BLaER1 treated with 17β-estradiol and CSF1 and Interleukin-3, amounts not matched to agents 10 nM and 100 nM (cell line): ENCODE data around the gene DNAJC5.

Experiments used
- H3K27ac ChIP-seq, 11 experiments: shearing (Covaris generic); formaldehyde crosslinking; 2 replicates each; pipeline ENCODE4 v1.8.1; 2022
- H3K27me3 ChIP-seq, 11 experiments: shearing (Covaris generic); formaldehyde crosslinking; 2 replicates each; pipeline ENCODE4 v1.8.1; 2022
- H3K36me3 ChIP-seq, 11 experiments: shearing (Covaris generic); formaldehyde crosslinking; 2 replicates each; pipeline ENCODE4 v1.8.1; 2022
- H3K4me1 ChIP-seq, 10 experiments: shearing (Covaris generic); formaldehyde crosslinking; 2 replicates each; pipeline ENCODE4 v1.8.1; 2022
- H3K4me2 ChIP-seq, 11 experiments: shearing (Covaris generic); formaldehyde crosslinking; 2 replicates each; pipeline ENCODE4 v1.8.1; 2022
- H3K4me3 ChIP-seq, 10 experiments: shearing (Covaris generic); formaldehyde crosslinking; 2 replicates each; pipeline ENCODE4 v1.8.1; 2022
- H3K9ac ChIP-seq, 11 experiments: shearing (Covaris generic); formaldehyde crosslinking; 2 replicates each; pipeline ENCODE4 v1.8.1; 2022
- H3K9me3 ChIP-seq, 11 experiments: shearing (Covaris generic); formaldehyde crosslinking; replicated peaks in 1 of 11; 2 replicates each; pipeline ENCODE4 v1.8.1; 2022
- H4K20me1 ChIP-seq, 11 experiments: shearing (Covaris generic); formaldehyde crosslinking; 2 replicates each; pipeline ENCODE4 v1.8.1; 2022
- Cebpa-rat ChIP-seq, 11 experiments: shearing (Covaris generic); IDR thresholded peaks; 2 replicates each; pipeline ENCODE4 v1.8.1; 2022

Gene DNAJC5

DNA sequence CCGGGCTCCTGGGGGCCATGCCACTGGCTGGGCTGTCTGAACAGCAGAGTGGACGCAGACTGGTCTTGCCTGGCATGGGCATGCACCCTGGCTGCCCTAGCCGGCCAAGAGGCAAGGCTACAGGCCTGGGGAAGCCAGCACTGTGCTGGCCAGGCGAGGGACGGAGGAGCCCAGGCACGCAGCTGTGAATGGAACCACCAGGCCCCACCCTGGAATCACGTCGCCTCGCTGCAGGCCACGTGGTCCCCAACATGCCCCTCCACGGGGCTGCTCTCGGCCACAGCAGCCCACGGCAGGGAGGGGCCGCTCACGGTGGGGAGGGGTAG lies 57.2 kb downstream of the DNAJC5 start:
- Histone ChIP-seq H4K20me1 (peaks cover 79 to 88% (median 85%) of the 10 kb centered on the region in 11 experiments), H3K9me3 (no peaks in the 10 kb centered on the region), H3K4me2 (peak overlapping the region; percentile 92 to 99 (median 97)), H3K4me1 (peaks cover 83 to 92% (median 87%) of the 10 kb centered on the region in 10 experiments), H3K4me3 (peak overlapping the region in 6 of 10 experiments; percentile 16 to 53 (median 30); a peak in 9 of 20 replicates), H3K36me3 (peaks cover 0 to 9% (median 0%) of the 10 kb centered on the region in 11 experiments; a peak in 8 of 22 replicates), H3K27ac (peak overlapping the region in 8 of 11 experiments; percentile 27 to 74 (median 62); a peak in 16 of 22 replicates), H3K9ac (peak overlapping the region in 10 of 11 experiments; percentile 38 to 95 (median 62); a peak in 19 of 22 replicates), H3K27me3 (no peaks in the 10 kb centered on the region)
- TF ChIP-seq Cebpa-rat (IDR thresholded peaks at IDR 0.05), result no peak

DNA sequence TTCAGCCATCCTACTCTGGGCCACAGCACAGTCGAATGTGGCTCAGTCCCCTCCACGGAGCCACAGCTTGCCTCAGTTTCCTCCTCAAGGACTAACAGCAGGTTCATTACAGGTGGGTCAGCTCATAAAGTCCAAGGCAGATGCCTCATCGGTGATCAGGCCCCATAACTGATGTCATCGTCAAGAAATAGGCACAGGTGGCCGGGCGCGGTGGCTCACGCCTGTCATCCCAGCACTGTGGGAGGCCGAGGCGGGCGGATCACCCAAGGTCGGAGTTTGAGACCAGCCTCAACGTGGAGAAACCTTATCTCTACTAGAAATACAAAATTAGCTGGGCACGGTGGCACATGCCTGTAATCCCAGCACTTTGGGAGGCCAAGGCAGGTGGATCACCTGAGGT lies 57.8 kb downstream of the DNAJC5 start:
- peak overlapping the region in 8 of 11 experiments; percentile 27 to 90 (median 65); a peak in 13 of 22 replicates for H3K27ac ChIP-seq
- peak overlapping the region in 2 of 10 experiments; percentile 37 to 53; a peak in 3 of 20 replicates for H3K4me3 ChIP-seq
- H3K27me3 ChIP-seq, result no peaks in the 10 kb centered on the region
- no peak for TF ChIP-seq Cebpa-rat (IDR thresholded peaks at IDR 0.05)
- H3K9me3 ChIP-seq, result no peaks in the 10 kb centered on the region
- peaks cover 0 to 9% (median 0%) of the 10 kb centered on the region in 11 experiments; a peak in 8 of 22 replicates for H3K36me3 ChIP-seq
- H4K20me1 ChIP-seq, result peaks cover 74 to 82% (median 79%) of the 10 kb centered on the region in 11 experiments
- peak overlapping the region in 7 of 11 experiments; percentile 60 to 95 (median 73); a peak in 13 of 22 replicates for H3K9ac ChIP-seq
- peak overlapping the region; percentile 92 to 99 (median 97) for H3K4me2 ChIP-seq
- H3K4me1 ChIP-seq, result peaks cover 82 to 92% (median 87%) of the 10 kb centered on the region in 10 experiments

DNA sequence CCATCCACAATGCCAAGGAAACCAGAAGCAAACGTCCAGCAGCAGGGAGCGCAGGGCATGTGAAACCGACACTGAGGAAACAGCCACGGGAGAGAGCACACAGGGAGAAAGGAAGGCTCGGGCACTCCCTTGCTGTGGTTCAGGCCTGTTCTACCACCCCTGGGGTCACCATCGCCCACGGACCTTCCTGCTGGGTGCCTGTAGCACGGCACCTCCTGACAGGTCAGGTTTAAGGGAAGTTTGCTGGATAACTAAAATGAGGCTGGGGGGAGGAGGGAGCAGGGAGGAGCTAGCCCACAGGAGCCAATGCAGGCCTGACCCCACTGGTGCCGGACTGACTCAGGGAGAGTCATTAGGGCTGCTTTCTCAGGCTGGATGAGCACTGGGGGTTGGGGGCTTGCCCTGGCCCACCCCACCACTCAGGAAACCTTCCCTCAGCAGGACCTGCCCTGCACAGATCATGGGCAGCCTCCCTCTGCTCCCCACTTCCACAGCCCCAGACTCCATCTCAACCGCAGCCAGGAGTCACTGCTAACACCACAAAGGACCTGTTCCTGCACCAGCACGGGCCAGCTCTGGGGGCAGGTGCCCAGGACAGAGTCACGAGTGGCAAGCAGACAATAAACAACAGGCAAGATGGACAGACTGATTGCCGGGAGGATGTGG lies 59.0 kb downstream of the DNAJC5 start:
- peaks cover 0 to 13% (median 5%) of the 10 kb centered on the region in 11 experiments; a peak in 13 of 22 replicates for H3K36me3 ChIP-seq
- peak overlapping the region; percentile 92 to 99 (median 97) for H3K4me2 ChIP-seq
- peak overlapping the region in 9 of 11 experiments; percentile 87 to 97 (median 92); a peak in 18 of 22 replicates for H3K27ac ChIP-seq
- no peak for TF ChIP-seq Cebpa-rat (IDR thresholded peaks at IDR 0.05)
- no peaks in the 10 kb centered on the region for H3K27me3 ChIP-seq
- H3K9ac ChIP-seq, result peak overlapping the region; percentile 90 to 99 (median 95)
- H3K9me3 ChIP-seq, result no peaks in the 10 kb centered on the region
- H3K4me1 ChIP-seq, result peaks cover 82 to 92% (median 87%) of the 10 kb centered on the region in 10 experiments
- peak overlapping the region; percentile 78 to 98 (median 88); a peak in 19 of 20 replicates for H3K4me3 ChIP-seq
- peaks cover 62 to 71% (median 68%) of the 10 kb centered on the region in 11 experiments for H4K20me1 ChIP-seq

DNA sequence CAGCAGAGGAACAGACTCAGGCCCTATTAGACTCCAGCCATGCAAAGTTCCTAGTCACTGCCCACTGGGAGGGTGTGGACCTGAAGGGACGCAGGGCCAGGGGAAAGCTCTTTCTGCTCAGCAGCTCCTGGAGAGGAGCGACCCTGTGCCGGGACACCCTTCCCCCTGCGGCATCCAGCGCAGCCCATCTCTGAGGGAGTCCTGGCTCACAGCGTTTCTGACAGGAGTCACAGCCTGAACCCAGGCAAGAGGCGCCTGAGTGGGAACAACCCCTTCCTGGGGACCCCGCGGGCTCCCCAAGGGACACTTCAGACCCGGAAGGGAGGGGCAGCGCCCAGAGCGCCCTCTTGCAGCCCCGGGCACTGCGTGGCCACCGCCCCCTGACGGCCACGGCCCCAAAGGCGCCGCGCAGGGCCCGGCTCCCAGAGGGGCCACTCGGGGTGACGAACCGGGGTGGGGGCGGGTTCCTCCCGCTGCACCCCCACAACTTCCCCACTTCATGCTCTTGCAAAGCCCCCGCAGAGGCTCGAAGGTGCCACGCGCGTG lies 60.4 kb downstream of the DNAJC5 start:
- Histone ChIP-seq H3K9ac (peak overlapping the region; percentile 90 to 99 (median 95)), H3K27me3 (no peaks in the 10 kb centered on the region), H3K36me3 (peaks cover 6 to 23% (median 17%) of the 10 kb centered on the region in 11 experiments; a peak in 21 of 22 replicates), H3K9me3 (no peaks in the 10 kb centered on the region), H4K20me1 (peaks cover 48 to 69% (median 53%) of the 10 kb centered on the region in 11 experiments), H3K4me2 (peak overlapping the region; percentile 92 to 99 (median 97)), H3K4me1 (peaks cover 68 to 84% (median 77%) of the 10 kb centered on the region in 10 experiments), H3K27ac (peak overlapping the region; percentile 69 to 97 (median 91)), H3K4me3 (peak overlapping the region; percentile 78 to 98 (median 88))
- no peak for TF ChIP-seq Cebpa-rat (IDR thresholded peaks at IDR 0.05)

DNA sequence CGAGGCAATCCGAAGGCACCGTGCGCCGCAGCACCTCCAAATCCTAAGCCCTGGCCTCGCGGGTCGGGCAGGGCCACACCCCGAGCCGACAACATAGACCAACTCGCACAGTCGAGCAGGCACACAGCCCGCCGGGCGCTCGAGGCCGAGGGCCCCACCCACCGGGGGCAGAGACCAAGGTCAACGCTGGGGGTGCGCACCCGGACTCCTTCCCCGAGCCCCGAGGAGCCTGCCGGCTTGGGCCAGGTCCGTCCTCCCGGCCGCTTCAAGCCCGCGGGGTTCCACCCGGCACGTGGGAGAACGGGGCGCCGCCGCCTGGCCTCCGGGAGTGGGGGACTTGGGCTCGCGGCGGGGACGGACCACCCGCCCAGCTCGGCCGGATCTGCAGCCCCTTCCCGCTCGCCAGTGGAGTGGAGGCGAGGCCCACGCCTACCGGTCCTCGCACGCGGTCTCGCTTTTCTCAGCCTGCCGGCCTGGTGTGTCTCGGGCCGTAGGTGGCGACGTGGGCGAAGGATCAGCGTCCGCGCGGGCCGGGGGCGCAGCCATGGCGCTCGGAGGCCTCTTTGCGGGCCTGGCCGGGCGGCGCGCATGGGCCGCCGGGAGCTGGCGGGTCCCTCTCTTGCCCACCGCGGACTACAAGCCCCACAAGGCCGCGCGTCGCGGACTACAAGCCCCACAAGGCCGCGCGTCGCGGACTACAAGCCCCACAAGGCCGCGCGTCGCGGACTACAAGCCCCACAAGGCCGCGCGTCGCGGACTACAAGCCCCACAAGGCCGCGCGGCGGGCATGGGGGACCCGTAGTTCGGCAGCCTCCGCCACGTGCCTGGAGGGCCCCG lies 61.1 kb downstream of the DNAJC5 start, which contains the start of gene UCKL1:
Gene UCKL1 (minus strand): TSS at position 590 of the 837 bp plus-strand sequence. CDS start 44 bp downstream, at position 546.
- Histone ChIP-seq H3K36me3 (peaks cover 6 to 26% (median 19%) of the 10 kb centered on the region in 11 experiments; a peak in 21 of 22 replicates), H4K20me1 (peaks cover 41 to 69% (median 46%) of the 10 kb centered on the region in 11 experiments), H3K4me2 (peak within 1 kb of the TSS; percentile 96 to 100 (median 99)), H3K9ac (peak within 1 kb of the TSS; percentile 90 to 99 (median 95)), H3K4me1 (peaks cover 61 to 77% (median 70%) of the 10 kb centered on the region in 10 experiments), H3K27ac (peak within 1 kb of the TSS; percentile 69 to 97 (median 91)), H3K4me3 (peak within 1 kb of the TSS; percentile 78 to 98 (median 88)), H3K9me3 (no peaks in the 10 kb centered on the region), H3K27me3 (no peaks in the 10 kb centered on the region)
- no peak for TF ChIP-seq Cebpa-rat (IDR thresholded peaks at IDR 0.05)

DNA sequence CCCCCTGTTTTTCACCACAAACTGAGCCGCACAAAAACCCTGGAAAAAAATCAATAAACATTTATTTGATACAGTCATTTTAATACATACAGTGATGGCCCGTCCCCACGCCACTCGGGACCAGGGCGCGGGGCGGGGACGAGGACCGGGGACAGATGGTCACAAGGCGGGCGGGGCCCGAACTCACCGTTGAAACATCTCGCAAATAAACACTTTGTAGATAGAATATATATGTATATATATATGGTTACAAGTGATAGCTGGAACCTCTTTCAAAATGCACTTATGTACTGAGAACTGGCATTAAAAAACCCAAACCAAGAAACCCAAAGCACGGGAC lies 61.7 kb downstream of the DNAJC5 start:
- H3K36me3 ChIP-seq, result peaks cover 7 to 32% (median 24%) of the 10 kb centered on the region in 11 experiments
- peaks cover 55 to 71% (median 64%) of the 10 kb centered on the region in 10 experiments for H3K4me1 ChIP-seq
- peak overlapping the region; percentile 54 to 99 (median 91) for H3K9ac ChIP-seq
- H3K27ac ChIP-seq, result peak overlapping the region; percentile 52 to 97 (median 81)
- TF ChIP-seq Cebpa-rat (IDR thresholded peaks at IDR 0.05), result no peak
- H3K4me3 ChIP-seq, result peak overlapping the region; percentile 61 to 98 (median 82)
- H3K9me3 ChIP-seq, result no peaks in the 10 kb centered on the region
- peaks cover 35 to 69% (median 41%) of the 10 kb centered on the region in 11 experiments for H4K20me1 ChIP-seq
- peak overlapping the region; percentile 95 to 100 (median 99) for H3K4me2 ChIP-seq
- H3K27me3 ChIP-seq, result no peaks in the 10 kb centered on the region

DNA sequence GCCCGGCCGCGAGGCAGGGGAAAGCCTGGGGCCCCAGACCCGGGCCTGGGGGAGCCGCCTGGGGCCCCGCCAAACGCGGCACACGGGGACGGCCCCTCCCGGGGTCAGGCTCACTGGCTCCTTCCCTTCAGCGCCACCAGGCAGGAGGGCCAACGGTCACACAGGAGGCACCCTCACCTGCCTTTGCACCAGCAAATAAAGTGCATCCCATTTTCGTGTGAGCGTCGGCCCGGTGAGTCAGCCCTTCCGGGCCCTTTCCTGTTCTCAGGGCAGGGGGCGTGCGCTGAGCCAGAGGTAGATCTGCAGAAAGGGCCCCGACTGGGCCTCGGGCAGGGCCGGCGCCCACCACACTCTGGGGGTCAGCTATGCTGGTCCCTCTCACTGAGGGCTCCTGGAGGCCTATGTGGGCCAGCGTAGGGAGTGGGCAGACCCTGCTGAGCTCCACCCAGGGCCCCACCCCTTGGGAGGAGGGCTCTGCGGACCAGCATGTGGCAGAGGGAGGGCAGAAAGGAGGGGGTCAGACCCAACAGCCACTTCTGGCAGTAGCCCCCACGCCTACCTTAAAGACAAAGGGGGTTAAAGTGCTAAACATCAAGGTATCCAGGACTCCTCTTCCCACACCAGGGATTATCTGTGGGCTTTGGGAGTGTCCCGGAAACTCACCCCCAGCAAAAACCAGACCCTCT lies 62.2 kb downstream of the DNAJC5 start:
- no peaks in the 10 kb centered on the region for H3K9me3 ChIP-seq
- H3K27me3 ChIP-seq, result no peaks in the 10 kb centered on the region
- H3K4me2 ChIP-seq, result peak overlapping the region; percentile 95 to 100 (median 99)
- peaks cover 50 to 66% (median 59%) of the 10 kb centered on the region in 10 experiments for H3K4me1 ChIP-seq
- peak overlapping the region; percentile 54 to 99 (median 91) for H3K9ac ChIP-seq
- peak overlapping the region; percentile 52 to 97 (median 81) for H3K27ac ChIP-seq
- peaks cover 30 to 64% (median 35%) of the 10 kb centered on the region in 11 experiments for H4K20me1 ChIP-seq
- H3K4me3 ChIP-seq, result peak overlapping the region; percentile 61 to 98 (median 82)
- no peak for TF ChIP-seq Cebpa-rat (IDR thresholded peaks at IDR 0.05)
- peaks cover 13 to 37% (median 30%) of the 10 kb centered on the region in 11 experiments for H3K36me3 ChIP-seq
